Endometrium (tissue), 2 donors: ENCODE measurements around the gene ATP9B.
"Not testable (repeated sequence)": the region's sequence is repeated elsewhere in the genome, so short reads cannot be mapped to it uniquely, and the experiment has no call there.

Source experiments
- FAIRE-seq: peaks from 2 replicates; lab custom pipeline; 2012; peaks lifted over from hg19 to GRCh38; lab: Jason Lieb, UNC
- donor health status: control.
- donor health status: control.

Gene ATP9B

GRCh38 chr18:79290409-79290808, 221.2 kb downstream of the ATP9B start:
- FAIRE-seq, result not testable (repeated sequence)

- no peak for FAIRE-seq
These were observed 221.7 kb downstream of the ATP9B start for GRCh38 chr18:79290876-79291275.

- FAIRE-seq, result no peak
These were observed 225.0 kb downstream of the ATP9B start for GRCh38 chr18:79294235-79294634.

GRCh38 chr18:79299272-79299671, 230.1 kb downstream of the ATP9B start:
- no peak for FAIRE-seq

GRCh38 chr18:79299711-79300110, 230.5 kb downstream of the ATP9B start:
- no peak for FAIRE-seq

DNA sequence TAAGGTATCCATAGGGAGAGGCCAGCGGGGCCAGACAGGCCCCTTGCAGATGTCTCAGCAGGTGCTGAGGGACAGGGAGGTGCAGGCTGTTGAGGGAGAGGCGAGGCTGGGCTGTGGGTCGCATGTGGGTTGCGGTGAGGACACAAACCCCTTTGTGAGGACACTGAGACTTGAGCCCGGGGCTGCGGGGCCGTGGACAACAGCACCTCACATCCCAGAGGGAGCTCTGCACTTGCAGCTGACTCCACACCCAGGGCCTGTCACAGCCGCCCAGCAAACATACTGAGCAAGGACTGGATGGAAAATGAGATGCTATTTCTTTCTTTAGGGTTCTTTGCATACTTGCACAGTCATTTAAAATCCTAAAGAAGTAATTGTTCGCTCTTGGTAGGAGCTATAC, 231.2 kb downstream of the ATP9B start:
- FAIRE-seq, result no peak

- FAIRE-seq, result no peak
These were observed 232.9 kb downstream of the ATP9B start for GRCh38 chr18:79302120-79302519.

DNA sequence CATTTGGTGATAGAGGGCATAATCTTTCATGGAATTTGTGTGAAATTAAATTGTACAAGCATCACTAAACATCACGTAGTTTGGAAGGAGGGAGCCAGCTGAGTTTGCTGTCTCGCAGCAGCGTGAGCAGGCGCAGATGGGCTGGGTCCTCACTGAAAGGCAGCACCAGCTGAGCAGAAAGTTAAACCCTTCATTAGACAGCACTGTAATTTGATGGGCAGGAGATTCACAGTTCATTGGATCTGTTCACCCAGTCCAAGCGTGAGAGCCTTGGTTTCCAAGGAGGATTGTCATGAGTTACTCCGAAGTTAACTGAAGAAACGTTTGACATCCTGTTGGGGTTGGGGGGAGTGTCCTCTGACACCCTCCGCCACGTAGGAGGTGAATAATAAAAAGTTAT, 236.7 kb downstream of the ATP9B start:
- FAIRE-seq, result no peak

DNA sequence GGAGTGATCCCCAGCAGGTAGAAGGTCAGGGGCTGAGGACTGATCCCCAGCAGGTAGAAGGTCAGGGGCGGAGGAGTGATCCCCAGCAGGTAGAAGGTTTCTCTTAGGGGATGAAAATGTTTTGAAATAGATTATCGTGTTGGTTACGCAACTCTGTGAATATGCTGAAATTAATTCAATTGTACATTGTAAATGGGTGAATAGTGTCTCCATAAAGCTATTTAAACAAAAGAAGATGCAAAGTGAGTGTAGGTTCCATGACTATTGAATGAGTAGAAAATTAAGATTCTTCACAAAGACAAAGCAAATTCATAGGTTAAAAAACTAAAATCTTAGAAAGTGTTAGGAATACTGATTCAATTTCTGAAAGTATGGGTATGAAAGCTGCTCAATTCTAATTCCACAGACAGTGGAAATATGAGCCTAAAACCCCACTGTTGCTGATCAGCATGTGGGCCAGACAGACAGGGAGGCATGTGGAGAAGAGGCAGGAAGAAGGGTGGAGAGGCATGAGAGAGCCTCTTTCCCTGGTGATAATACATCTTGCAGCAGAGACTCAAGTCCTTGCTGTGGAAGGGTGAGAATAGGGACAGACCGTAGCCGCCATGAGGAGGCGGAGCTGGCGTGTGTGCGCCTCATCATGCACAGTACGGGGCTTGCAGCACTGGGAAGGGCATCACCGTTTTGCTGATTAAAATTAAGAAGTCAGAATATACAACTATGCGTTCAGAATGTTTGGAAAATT, 240.6 kb downstream of the ATP9B start:
- FAIRE-seq, result no peak

DNA sequence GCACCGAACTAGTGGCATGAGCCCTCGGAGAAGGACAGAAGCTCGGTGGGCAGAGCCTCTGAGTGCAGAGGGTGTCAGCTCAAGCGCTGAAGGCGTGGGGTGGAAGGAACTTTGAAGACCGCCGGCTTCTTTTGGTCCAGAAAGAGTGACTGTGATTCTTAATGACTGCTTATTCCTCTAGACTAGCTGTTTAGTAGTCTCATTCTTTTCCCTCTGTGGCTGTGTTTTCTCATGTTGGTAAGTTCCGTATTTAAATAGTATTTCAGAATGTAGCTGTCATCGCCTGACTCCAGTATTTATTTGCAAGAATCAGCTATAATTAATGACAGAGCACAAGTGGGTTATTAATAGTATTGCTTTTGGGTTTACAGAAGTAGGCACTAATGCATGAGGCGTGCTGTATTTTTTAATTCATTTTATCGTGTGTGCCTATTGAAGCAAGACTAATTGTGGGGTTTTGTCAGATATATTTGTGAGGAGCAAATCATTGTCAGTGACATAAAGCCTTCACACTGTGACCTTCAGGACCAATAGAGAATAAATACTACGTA, 245.7 kb downstream of the ATP9B start:
- no peak for FAIRE-seq

GRCh38 chr18:79315596-79315995, 246.4 kb downstream of the ATP9B start:
- no peak for FAIRE-seq

GRCh38 chr18:79317703-79318102, 248.5 kb downstream of the ATP9B start:
- FAIRE-seq, result no peak

DNA sequence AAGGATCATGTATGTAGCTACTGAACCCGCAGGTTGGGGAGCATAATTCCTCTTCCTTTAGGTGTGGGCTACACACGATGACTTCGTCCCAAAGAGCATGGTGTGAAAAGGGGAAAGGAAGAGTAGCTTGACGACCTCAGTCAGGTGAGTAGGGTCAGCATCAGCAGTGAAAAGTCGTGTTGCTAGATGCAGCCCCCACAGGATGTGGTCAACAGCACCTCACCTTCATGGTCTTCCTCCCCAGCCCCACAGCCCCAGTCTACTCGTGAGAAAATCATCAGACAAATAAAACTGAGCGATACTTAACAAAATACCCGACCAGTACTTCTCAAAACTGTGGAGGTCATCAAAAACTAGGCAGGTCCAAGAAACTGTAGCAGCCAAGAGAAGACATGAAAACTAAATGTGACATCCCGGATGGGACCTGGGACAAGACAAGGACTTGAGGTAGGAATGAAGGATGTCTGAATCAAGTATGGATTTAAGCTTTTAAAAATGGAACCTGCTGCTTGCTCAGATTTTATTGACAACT, 249.0 kb downstream of the ATP9B start:
- FAIRE-seq, result no peak

DNA sequence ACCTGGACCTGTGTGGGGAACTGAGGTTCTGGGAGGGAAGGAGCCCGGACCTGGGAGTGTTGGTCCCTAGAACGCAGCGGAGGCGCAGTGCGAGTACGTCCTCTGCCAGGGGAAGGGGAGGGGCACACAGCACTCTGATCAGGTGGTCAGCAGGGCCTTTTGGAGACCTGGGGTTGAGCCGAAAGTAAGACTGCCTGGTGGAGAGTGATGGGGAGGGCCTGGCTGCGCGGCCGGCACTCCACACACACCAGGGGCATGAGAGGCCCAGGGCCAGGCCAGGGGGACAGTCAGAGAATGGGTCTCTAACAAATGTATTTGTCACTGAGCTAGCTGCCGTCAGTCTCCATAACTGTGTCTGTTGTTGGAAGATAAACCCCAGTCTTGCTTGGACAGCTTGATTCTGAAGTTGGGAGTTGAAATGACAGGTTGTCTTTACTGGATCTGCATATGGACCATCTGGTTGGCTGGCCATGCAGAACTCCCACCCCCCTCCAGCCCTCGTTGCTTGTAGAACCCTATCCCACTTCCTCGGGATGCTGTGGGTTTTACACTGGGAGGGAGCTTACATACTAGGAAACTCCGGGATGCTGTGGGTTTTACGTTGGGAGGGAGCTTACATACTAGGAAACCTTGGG, 251.1 kb downstream of the ATP9B start:
- FAIRE-seq, result no peak

DNA sequence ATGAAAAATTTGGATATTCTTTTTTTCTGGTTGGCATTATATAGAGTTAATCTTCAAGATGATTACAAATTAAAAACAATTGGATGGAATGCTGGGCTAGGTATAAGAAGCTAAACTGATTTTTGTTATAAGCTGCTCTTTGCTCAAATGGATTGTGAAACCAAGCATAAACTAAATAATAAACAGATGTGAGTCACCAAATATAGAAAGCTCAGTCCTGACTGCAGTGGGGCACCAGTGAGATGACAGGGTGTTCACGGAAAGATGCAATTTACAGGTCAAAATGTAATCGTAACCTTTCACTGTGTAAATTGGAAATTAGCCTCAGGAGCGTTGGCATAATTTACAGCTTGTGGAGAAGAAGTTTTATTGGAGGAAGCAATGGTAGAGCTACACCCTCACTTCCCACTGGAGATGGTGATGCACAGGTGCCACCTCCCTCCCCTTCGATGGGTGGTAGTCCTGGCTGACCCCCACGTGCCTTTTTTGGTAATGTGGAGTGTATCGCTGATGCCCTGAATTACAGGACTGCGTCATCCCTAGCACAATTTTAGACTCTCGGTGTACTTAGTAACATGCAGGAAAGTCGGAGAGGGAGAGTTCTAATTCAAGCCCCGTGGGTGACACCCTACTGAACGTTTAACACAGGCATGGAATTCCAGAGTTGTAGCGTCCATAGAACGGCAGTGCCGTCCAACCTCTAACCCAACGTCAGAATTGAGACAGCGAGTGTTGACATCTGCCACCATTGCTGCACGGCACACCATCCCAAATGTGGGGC, 252.6 kb downstream of the ATP9B start:
- FAIRE-seq, result no peak

GRCh38 chr18:79322441-79322840, 253.2 kb downstream of the ATP9B start:
- no peak for FAIRE-seq

GRCh38 chr18:79323471-79323870, 254.3 kb downstream of the ATP9B start:
- no peak for FAIRE-seq

GRCh38 chr18:79326413-79327198, 257.4 kb downstream of the ATP9B start:
- FAIRE-seq, result no peak

- FAIRE-seq, result no peak
These were observed 258.1 kb downstream of the ATP9B start for GRCh38 chr18:79327199-79327721.

DNA sequence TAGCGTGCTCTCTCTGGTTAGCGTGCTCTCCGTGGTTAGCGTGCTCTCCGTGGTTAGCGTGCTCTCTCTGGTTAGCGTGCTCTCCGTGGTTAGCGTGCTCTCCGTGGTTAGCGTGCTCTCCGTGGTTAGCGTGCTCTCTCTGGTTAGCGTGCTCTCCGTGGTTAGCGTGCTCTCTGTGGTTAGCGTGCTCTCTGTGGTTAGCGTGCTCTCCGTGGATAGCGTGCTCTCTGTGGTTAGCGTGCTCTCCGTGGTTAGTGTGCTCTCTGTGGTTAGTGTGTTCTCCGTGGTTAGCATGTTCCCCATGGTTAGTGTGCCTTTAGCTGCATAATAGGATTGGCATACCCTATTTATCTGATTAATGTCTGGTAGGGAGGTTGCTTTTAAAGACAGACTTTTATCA, 258.7 kb downstream of the ATP9B start:
- not testable (repeated sequence) for FAIRE-seq

DNA sequence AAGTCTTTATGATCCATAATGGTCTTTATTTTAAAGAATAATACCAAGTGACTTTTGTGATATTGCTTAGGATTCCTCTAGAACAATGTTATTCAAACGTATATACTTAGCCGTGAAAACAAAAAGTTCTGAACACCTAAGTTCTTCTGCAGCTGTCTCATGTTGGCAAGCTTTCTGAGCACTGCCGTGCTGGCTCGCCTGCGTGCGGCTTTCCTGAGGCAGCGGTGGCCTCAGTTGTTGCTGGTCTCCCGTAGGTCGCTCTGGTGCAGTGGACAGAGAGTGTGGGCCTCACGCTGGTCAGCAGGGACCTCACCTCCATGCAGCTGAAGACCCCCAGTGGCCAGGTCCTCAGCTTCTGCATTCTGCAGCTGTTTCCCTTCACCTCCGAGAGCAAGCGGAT, 259.7 kb downstream of the ATP9B start:
- no peak for FAIRE-seq

DNA sequence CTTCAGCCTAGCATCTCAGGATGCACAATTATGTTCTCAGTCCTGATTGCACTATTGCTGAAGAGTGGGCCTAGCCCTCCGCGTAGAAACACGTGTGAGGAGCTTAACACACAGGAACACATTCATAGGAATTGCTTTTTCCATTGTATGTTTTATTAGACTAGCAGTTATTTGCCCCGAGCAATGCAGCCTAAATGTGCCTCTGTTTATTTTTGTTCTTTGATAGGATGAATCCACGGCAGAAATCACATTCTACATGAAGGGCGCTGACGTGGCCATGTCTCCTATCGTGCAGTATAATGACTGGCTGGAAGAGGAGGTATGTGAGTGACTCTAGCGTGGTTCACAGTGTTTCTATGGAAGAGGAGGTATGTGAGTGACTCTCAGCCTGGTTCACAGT, 260.6 kb downstream of the ATP9B start:
- FAIRE-seq, result no peak
